Epithelial cell of esophagus (primary cell): ENCODE results near the gene TCTN3.
"Not testable (repeated sequence)": the region's sequence is repeated elsewhere in the genome, so short reads cannot be mapped to it uniquely, and the experiment has no call there.

Source experiments
- DNase-seq: peaks from one replicate; pipeline ENCODE4 v3.0.0; 2010; ENCODE audit warnings: low read depth
- H3K4me3 ChIP-seq: 2 replicates; pipeline ENCODE4 v1.5.1; 2011; ENCODE audit warnings: mild to moderate bottlenecking, low read length, control low read depth
- TF ChIP-seq, protein P1 (sequence below): IDR thresholded peaks from 2 replicates; pipeline ENCODE4 v1.5.1; 2011; ENCODE audit warnings: low read depth, mild to moderate bottlenecking, low read length, control low read depth, inconsistent platforms; ENCODE audit not compliant: insufficient read depth; ENCODE audit errors: missing control alignments

Gene TCTN3

DNA sequence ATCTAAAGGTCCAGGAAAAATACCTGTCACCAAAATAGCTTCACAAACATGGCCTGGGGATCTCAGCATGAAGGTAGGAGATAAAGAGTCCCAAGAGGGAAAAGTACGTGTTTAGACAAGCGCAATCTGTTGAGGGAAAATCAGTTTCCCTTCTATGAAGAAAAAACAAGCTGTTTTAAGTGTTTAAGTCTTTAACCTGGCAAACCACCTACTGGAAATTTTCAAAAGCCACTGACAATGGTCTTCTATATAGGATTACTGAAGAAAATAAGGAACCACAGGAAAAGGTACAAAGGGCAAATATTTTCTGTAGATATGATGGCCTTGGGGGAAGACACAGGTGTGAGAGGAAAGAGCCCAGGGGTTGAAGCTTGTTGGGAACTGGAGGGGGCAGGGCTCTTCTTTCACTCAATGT, 58.4 kb downstream of the TCTN3 start:
- DNase-seq, result no peak
- TF ChIP-seq, protein P1, sequence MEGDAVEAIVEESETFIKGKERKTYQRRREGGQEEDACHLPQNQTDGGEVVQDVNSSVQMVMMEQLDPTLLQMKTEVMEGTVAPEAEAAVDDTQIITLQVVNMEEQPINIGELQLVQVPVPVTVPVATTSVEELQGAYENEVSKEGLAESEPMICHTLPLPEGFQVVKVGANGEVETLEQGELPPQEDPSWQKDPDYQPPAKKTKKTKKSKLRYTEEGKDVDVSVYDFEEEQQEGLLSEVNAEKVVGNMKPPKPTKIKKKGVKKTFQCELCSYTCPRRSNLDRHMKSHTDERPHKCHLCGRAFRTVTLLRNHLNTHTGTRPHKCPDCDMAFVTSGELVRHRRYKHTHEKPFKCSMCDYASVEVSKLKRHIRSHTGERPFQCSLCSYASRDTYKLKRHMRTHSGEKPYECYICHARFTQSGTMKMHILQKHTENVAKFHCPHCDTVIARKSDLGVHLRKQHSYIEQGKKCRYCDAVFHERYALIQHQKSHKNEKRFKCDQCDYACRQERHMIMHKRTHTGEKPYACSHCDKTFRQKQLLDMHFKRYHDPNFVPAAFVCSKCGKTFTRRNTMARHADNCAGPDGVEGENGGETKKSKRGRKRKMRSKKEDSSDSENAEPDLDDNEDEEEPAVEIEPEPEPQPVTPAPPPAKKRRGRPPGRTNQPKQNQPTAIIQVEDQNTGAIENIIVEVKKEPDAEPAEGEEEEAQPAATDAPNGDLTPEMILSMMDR, result no peak
- H3K4me3 ChIP-seq, result no peak overlapping the region

DNA sequence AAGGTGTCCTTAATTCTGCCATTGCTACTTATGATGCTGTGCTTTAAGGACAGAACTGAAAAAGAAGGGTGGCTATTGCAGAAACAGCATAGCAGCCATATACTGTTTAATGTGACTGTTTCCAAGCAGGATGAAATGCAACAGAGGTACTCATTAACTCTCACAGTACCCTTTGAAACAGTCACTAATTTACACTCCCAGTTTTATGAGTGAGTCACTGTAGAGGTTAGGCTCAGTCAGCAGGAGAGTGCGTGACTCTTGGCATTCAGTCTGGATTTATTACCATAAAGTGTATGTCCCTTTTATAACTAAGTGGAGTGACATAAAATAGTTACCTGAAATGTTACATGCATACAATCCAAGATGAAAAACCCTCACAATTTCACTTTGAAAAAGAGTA, 64.9 kb downstream of the TCTN3 start:
- no peak overlapping the region for H3K4me3 ChIP-seq
- TF ChIP-seq, protein P1, result no peak
- DNase-seq, result peak; percentile 59

DNA sequence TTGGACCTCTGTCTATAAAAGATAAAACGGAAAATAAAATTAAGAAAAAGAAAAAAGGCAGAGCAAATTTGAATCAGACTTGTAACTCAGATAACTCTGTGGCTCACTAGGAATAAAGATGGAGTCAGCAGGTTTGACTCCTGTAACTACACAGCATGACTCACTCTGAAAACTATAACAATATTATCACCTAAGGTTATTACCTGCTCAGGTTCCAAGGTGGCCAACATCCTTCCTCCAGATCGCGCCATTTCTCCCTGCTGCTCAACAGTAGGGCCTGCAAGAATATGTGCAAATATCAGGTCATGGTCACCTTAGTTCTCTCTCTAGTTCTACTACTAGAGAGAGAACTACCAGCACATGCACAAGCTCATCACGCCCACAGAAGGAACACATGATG, 67.2 kb downstream of the TCTN3 start:
- TF ChIP-seq, protein P1, result no peak
- DNase-seq, result peak; percentile 34
- H3K4me3 ChIP-seq, result no peak overlapping the region

DNA sequence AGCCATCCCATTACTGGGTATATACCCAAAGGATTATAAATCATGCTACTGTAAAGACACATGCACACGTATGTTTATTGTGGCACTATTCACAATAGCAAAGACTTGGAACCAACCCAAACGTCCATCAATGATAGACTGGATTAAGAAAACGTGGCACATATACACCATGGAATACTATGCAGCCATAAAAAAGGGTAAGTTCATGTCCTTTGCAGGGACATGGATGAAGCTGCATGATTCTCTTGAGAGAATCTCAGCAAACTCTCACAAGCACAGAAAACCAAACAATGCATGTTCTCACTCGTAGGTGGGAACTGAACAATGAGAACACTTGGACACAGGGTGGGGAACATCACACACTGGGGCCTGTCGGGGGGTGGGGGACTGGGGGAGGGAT, 73.3 kb downstream of the TCTN3 start:
- not testable (repeated sequence) for H3K4me3 ChIP-seq, DNase-seq

DNA sequence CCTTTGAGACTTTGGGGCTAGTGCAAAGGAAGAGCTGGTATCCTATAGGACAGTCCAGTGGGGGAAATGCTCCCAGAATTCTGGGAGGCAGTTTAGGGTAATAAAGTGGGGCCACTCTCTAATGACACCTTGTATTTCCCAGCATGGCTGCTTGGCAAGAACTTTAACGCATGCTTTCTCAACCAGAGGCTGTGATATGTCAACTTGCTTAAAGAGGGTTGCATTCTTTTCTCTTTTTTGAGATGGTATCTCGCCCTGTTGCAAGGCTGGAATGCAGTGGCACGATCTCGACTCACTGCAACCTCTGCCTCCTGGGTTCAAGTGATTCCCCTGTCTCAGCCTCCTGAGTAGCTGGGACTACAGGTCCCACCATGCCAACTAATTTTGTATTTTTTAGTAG, 75.6 kb downstream of the TCTN3 start:
- TF ChIP-seq, protein P1, result no peak

DNA sequence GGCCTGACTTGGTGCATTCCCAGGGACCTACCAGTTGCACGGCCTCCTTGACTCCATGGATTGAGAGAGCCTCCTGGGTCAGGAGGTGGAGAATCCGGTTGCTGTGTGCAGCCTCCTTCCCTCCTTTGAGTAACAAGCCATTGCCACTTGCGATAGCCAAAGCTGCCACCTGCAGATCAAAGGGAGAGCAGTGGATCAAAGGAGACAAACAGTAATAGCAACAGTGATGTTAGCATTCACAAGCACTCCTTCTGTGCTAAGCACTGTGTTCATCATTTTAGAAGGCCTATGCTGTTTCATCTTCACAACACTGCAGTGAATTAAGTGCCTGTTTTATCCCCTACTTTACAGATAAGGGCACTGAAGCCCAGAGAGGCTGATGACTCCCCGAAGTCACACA, 77.3 kb downstream of the TCTN3 start:
- DNase-seq, result no peak
- no peak overlapping the region for H3K4me3 ChIP-seq
- TF ChIP-seq, protein P1, result no peak

More for the DNA sequence above, 75.6 kb downstream of the TCTN3 start:
- no peak for DNase-seq
- no peak overlapping the region for H3K4me3 ChIP-seq
